Nephron progenitor cell (in vitro differentiated cells): ENCODE data around the gene SYCP3.

Experiments used
- DNase-seq: peaks from one replicate; pipeline ENCODE4 v3.0.0; 2021
- H3K27ac Mint-ChIP-seq: 2 replicates; pipeline ENCODE4 v1.8.0; 2021; ENCODE audit warnings: mild to moderate bottlenecking, moderate library complexity, mixed read lengths
- H3K27me3 Mint-ChIP-seq: 2 replicates; pipeline ENCODE4 v1.8.0; 2021; ENCODE audit warnings: mild to moderate bottlenecking, low read depth, mixed read lengths; ENCODE audit not compliant: poor library complexity
- H3K36me3 Mint-ChIP-seq: 2 replicates; pipeline ENCODE4 v1.8.0; 2021; ENCODE audit warnings: low read depth, mixed read lengths
- H3K4me1 Mint-ChIP-seq: 2 replicates; pipeline ENCODE4 v1.8.0; 2021; ENCODE audit warnings: mixed read lengths
- H3K4me3 Mint-ChIP-seq: 2 replicates; pipeline ENCODE4 v1.8.0; 2021; ENCODE audit warnings: mild to moderate bottlenecking, moderate library complexity, mixed read lengths
- H3K9me3 Mint-ChIP-seq: 2 replicates; pipeline ENCODE4 v1.8.0; 2021; ENCODE audit warnings: mild to moderate bottlenecking, moderate library complexity, mixed read lengths
- CTCF ChIP-seq: fragments of 200-600 bp; sonication (generic); IDR thresholded peaks from 2 replicates; pipeline ENCODE4 v1.5.0; 2021; ENCODE audit warnings: antibody characterized with exemption

SYCP3 gene

GRCh38 chr12:101764051-101764792 is 25.0 kb upstream of the SYCP3 start:
- no peak for TF ChIP-seq CTCF
- H3K27me3 Mint-ChIP-seq, result no peaks in the 10 kb centered on the region
- no peaks in the 10 kb centered on the region for H3K9me3 Mint-ChIP-seq
- no peaks in the 10 kb centered on the region for H3K4me1 Mint-ChIP-seq
- no peak for DNase-seq
- no peak overlapping the region for H3K4me3 Mint-ChIP-seq
- no peaks in the 10 kb centered on the region for H3K36me3 Mint-ChIP-seq
- H3K27ac Mint-ChIP-seq, result peak overlapping the region; percentile 9

DNA sequence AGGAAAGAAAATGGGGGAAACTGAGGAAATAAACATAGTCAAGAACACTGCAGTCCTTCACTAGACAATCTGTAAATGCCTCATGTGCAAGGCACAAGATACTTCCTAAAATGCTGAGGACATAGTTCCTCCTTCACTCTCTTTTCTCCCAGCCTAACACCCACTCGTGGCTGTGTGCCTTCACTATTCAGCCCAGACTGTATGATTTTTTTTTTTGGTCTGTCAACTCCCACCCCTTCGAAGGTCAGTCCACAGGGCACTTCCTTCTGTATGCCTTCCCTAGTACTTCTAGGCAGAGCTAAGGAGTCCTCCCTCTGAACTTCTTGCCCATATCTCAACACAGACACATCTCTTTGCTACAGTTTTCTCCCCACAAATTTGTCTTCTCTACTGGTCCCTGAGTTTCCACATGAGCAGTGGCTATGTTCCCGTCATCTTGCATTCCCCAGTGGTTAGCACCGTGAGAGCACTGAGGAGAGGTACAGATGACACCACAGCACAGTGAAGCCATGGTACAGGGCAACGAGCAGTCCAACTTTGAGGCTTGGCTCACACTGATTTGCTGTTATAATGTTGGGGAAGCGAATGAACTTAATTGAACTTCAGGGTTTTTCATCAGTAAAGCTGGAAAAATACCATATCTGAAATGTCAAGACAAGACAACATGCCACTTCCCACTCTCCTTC is 24.1 kb upstream of the SYCP3 start:
- Mint-ChIP-seq H3K9me3 (no peaks in the 10 kb centered on the region), H3K4me1 (no peaks in the 10 kb centered on the region), H3K4me3 (no peak overlapping the region), H3K27ac (no peak overlapping the region), H3K27me3 (no peaks in the 10 kb centered on the region), H3K36me3 (peaks cover 3% of the 10 kb centered on the region)
- no peak for DNase-seq
- TF ChIP-seq CTCF, result no peak

- H3K9me3 Mint-ChIP-seq, result no peaks in the 10 kb centered on the region
- H3K27me3 Mint-ChIP-seq, result no peaks in the 10 kb centered on the region
- no peak for DNase-seq
- TF ChIP-seq CTCF, result no peak
- peaks cover 4% of the 10 kb centered on the region for H3K36me3 Mint-ChIP-seq
- no peak overlapping the region for H3K4me3 Mint-ChIP-seq
- H3K4me1 Mint-ChIP-seq, result no peaks in the 10 kb centered on the region
- no peak overlapping the region for H3K27ac Mint-ChIP-seq
Measured at GRCh38 chr12:101761781-101762180, 22.5 kb upstream of the SYCP3 start.

- H3K4me3 Mint-ChIP-seq, result no peak overlapping the region
- DNase-seq, result no peak
- H3K9me3 Mint-ChIP-seq, result no peaks in the 10 kb centered on the region
- no peaks in the 10 kb centered on the region for H3K4me1 Mint-ChIP-seq
- peaks cover 4% of the 10 kb centered on the region for H3K36me3 Mint-ChIP-seq
- no peaks in the 10 kb centered on the region for H3K27me3 Mint-ChIP-seq
- no peak overlapping the region for H3K27ac Mint-ChIP-seq
- no peak for TF ChIP-seq CTCF
Measured at GRCh38 chr12:101761350-101761749, 22.1 kb upstream of the SYCP3 start.

GRCh38 chr12:101759396-101760047 is 20.3 kb upstream of the SYCP3 start:
- Mint-ChIP-seq H3K27ac (no peak overlapping the region), H3K36me3 (peaks cover 4% of the 10 kb centered on the region), H3K4me3 (no peak overlapping the region), H3K9me3 (no peaks in the 10 kb centered on the region), H3K27me3 (no peaks in the 10 kb centered on the region), H3K4me1 (peaks cover 11% of the 10 kb centered on the region)
- TF ChIP-seq CTCF, result peak; percentile 69
- DNase-seq, result no peak
